ENCODE measurements around the gene SIK3.

SIK3 gene

GRCh38 chr11:116793772-116794097, 304.5 kb downstream of the SIK3 start:
- ATAC-seq (no peak), DNase-seq (no peak)

All from stimulated activated naive CD8-positive, alpha-beta T cell treated with anti-CD3 and anti-CD28 coated beads, Interleukin-15, Interleukin-2, amounts not matched to agents 100 U/mL and 50 U/mL, for 24 hours (primary cell).